Activated CD4-positive, alpha-beta T cell treated with anti-CD3 and anti-CD28 coated beads for 36 hours (primary cell): ENCODE results near the gene ZFPL1. TPM values are rescaled to one million over a fixed set of nuclear protein-coding genes. Genes with fewer than 3 reads are reported as not detected.
A peak's percentile ranks its signal among the peaks of the same experiment; 100 is the strongest.

Source experiments
- ATAC-seq: fragments of 200-7000 bp; cut with Tn5 transposase; one replicate; pipeline ENCODE4 v1.10.0; 2021; ENCODE audit warnings: mild to moderate bottlenecking, moderate library complexity
- CTCF ChIA-PET: fragments of 350-600 bp; sonication (Branson Sonifier 250); formaldehyde crosslinking; loops from one replicate; lab custom pipeline; 2021; ENCODE audit warnings: antibody characterized with exemption; lab: Charles Lee
- POLR2A ChIA-PET: fragments of 350-600 bp; sonication (Branson Sonifier 250); formaldehyde crosslinking; loops from one replicate; lab custom pipeline; 2021; ENCODE audit warnings: antibody characterized with exemption, inconsistent platforms; lab: Charles Lee
- DNase-seq: peaks from one replicate; pipeline ENCODE4 v3.0.0-alpha.2; 2020
- H3K27ac Mint-ChIP-seq: one replicate; pipeline ENCODE4 v1.8.0; 2021; ENCODE audit warnings: mixed read lengths
- H3K27me3 Mint-ChIP-seq: one replicate; pipeline ENCODE4 v1.8.0; 2021; ENCODE audit warnings: mixed read lengths
- H3K36me3 Mint-ChIP-seq: one replicate; pipeline ENCODE4 v1.8.0; 2021; ENCODE audit warnings: low read depth, mixed read lengths
- H3K4me1 Mint-ChIP-seq: one replicate; pipeline ENCODE4 v1.8.0; 2021; ENCODE audit warnings: mixed read lengths
- H3K4me3 Mint-ChIP-seq: one replicate; pipeline ENCODE4 v1.8.0; 2021; ENCODE audit warnings: mild to moderate bottlenecking, moderate library complexity, mixed read lengths
- H3K9me3 Mint-ChIP-seq: one replicate; pipeline ENCODE4 v1.8.0; 2021; ENCODE audit warnings: low read depth, mixed read lengths
- intact Hi-C, 2 experiments: fragments of 100-400 bp; cut with DNase I in 1 of 2; cut with micrococcal nuclease in 1 of 2; formaldehyde crosslinking; loops; one replicate each; pipeline versions ENCODE4 v1.14.2 to v1.15.1; 2022 to 2024; cut with DNase I, micrococcal nuclease
- total RNA-seq, 2 experiments: library from RNA; stranded (reverse); gene quantifications; one replicate each; pipeline ENCODE4 v1.2.3, GENCODE V29; 2021

The ZFPL1 gene
- total RNA-seq, 2 experiments from 2014 or later, result 24.2 to 31.8 TPM

DNA sequence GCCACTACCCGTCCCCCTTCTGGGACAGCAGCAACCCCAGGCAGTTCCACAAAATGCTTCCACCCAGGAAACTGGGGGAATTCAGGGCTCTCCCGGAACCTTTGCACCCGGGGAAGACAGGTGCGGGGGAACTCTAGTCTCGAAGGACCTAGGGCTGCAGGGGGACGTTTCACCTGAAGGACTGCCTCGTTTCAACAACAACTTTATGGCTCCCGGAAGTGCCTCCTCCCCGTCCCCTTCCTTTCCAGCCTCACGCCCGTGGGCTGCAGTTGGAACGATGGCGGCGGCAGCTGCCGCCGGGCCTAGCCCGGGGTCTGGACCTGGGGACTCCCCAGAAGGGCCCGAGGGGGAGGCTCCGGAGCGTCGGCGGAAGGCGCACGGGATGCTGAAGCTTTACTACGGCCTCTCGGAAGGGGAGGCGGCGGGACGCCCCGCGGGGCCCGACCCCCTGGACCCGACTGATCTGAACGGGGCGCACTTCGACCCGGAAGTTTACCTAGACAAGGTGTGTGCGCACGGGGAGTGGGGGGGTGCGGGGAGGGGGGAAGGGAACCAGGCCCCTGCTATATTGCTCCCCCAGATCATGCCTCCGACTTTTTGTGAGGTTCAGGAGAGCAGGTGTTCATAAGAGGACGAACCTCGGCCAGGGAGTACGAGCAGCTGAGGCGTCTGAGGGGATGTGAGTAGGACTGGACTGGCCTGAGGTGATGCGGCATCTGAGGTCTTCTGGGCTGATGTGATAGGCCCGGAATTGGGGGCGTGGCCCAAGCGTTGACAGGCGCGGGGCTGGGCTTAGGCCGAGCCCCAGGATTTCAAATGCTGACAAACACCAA is 12.2 kb downstream of the ZFPL1 start, which contains the start of gene VPS51:
VPS51 (plus strand) TSS at position 241 of the 833 bp plus-strand sequence; CDS start at position 278, 37 bp downstream.
- Mint-ChIP-seq H3K27me3 (no peaks in the 10 kb centered on the region), H3K27ac (peak within 1 kb of the TSS; percentile 94), H3K36me3 (peaks cover 4% of the 10 kb centered on the region), H3K4me1 (peaks cover 12% of the 10 kb centered on the region), H3K4me3 (peak within 1 kb of the TSS; percentile 92), H3K9me3 (no peaks in the 10 kb centered on the region)
- intact Hi-C loops, result loop anchor here (1.0 kb wide), 11 partner anchors 12 to 317 kb away; partner anchors contain the start of genes CDCA5 (in 2 of the 2), SYVN1 (in 2 of the 2), TM7SF2 (in 2 of the 2) and ZFPL1 (in 2 of the 2)
- ChIA-PET POLR2A (interaction anchor here (0.7 to 1.1 kb wide), 3 partner anchors 13 to 38 kb away, joined by 3 to 4 read pairs (median 3); partner anchors contain the start of gene SYVN1), CTCF (interaction anchor here (0.9 to 7.5 kb wide), 3 partner anchors 13 to 70 kb away, joined by 3 to 56 read pairs (median 3); partner anchors contain the start of gene TM7SF2)
- ATAC-seq, result peak; percentile 98
- peak; percentile 93 for DNase-seq

DNA sequence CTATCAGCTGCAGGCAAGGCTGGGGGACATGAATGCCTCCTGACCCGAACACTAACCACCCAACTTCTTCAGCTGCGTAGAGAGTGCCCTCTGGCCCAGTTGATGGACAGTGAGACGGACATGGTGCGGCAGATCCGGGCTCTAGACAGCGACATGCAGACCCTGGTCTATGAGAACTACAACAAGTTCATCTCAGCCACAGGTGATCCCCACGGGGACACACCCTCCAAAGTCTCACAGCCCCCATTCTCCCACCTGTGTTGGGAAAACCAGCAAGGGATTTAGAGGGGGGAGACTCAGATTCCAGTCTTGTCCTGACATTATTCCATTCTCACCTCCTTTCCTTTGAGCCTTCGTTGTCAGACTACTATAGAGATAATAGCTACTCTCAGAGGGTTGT is 12.9 kb downstream of the ZFPL1 start:
- ATAC-seq, result no peak
- Mint-ChIP-seq H3K36me3 (peaks cover 4% of the 10 kb centered on the region), H3K4me1 (peaks cover 12% of the 10 kb centered on the region), H3K27ac (peak overlapping the region; percentile 25), H3K9me3 (no peaks in the 10 kb centered on the region), H3K27me3 (no peaks in the 10 kb centered on the region), H3K4me3 (peak overlapping the region; percentile 92)
- no peak for DNase-seq
- ChIA-PET POLR2A (interaction anchor here (0.7 to 1.1 kb wide), 3 partner anchors 13 to 38 kb away, joined by 3 to 4 read pairs (median 3); partner anchors contain the start of gene SYVN1), CTCF (interaction anchor here (0.9 to 7.5 kb wide), 3 partner anchors 14 to 71 kb away, joined by 3 to 56 read pairs (median 3); partner anchors contain the start of gene TM7SF2)
- intact Hi-C loops, result loop anchor here (1.0 kb wide), 11 partner anchors 13 to 318 kb away; partner anchors contain the start of genes CDCA5 (in 2 of the 2), SYVN1 (in 2 of the 2), TM7SF2 (in 2 of the 2) and ZFPL1 (in 2 of the 2)

GRCh38 chr11:65100674-65101350 is 16.8 kb downstream of the ZFPL1 start:
- H3K9me3 Mint-ChIP-seq, result no peaks in the 10 kb centered on the region
- H3K27ac Mint-ChIP-seq, result no peak overlapping the region
- H3K27me3 Mint-ChIP-seq, result no peaks in the 10 kb centered on the region
- ATAC-seq (no peak), DNase-seq (no peak)
- H3K36me3 Mint-ChIP-seq, result peaks cover 7% of the 10 kb centered on the region
- intact Hi-C loops, result no loop called here
- H3K4me1 Mint-ChIP-seq, result peaks cover 11% of the 10 kb centered on the region
- no peak overlapping the region for H3K4me3 Mint-ChIP-seq
- POLR2A ChIA-PET, result no interaction called here
- CTCF ChIA-PET, result interaction anchor here (0.6 to 7.5 kb wide), 6 partner anchors 10 to 25 kb away, joined by 3 to 56 read pairs (median 4); partner anchors contain the start of genes TM7SF2 and ZNHIT2

DNA sequence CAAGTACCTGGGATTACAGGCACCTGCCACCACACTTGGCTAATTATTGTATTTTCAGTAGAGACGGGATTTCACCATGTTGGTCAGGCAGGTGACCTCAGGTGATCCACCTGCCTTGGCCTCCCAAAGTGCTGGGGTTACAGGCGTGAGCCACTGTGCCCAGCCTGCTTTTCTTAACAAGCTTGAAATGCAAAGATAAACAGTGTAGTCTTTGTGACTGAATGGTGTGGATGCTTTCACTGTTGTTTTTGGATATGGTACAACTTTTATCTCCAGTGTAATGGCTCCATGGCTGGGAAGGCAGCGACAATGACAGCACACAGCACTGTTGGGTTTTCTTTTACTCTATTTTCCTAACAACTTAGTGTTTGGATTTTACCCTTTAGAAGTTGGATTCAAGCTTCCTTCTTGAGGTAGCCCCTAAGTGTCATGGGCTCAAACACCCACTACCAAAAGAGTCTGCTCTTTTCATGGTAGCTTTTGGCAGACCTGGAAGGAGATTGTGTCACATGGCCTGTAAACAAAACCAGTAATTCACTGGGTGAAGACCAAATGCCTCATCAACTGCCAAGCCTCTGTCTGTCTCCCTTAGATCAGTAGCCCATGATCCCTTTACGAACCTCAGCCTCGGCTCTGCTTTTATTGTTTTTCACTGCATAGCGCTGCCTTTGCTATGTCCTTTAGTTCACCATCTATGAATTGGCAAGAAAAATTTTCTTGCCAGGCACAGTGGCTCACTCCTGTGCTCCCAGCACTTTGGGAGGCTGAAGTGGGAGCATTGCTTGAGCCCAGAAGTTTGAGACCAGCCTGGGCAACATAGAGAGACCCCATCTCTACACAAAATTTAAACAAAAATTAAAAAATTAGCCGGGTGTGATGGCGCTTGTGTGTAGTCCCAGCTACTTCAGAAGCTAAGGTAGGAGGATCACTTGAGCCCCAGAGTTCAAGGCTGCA is 18.4 kb downstream of the ZFPL1 start:
- ATAC-seq, result no peak
- DNase-seq, result no peak
- H3K4me3 Mint-ChIP-seq, result no peak overlapping the region
- CTCF ChIA-PET, result interaction anchor here (0.6 to 2.0 kb wide), 4 partner anchors 8 to 311 kb away, joined by 3 to 5 read pairs (median 4); no protein-coding TSS in a partner anchor
- no peak overlapping the region for H3K27ac Mint-ChIP-seq
- no peaks in the 10 kb centered on the region for H3K27me3 Mint-ChIP-seq
- intact Hi-C loops, result no loop called here
- no peaks in the 10 kb centered on the region for H3K9me3 Mint-ChIP-seq
- H3K4me1 Mint-ChIP-seq, result peaks cover 14% of the 10 kb centered on the region
- POLR2A ChIA-PET, result interaction anchor here (0.5 to 0.7 kb wide), 2 partner anchors 11 to 517 kb away, joined by 3 read pairs; no protein-coding TSS in a partner anchor
- peaks cover 11% of the 10 kb centered on the region for H3K36me3 Mint-ChIP-seq

- Mint-ChIP-seq H3K4me1 (peaks cover 10% of the 10 kb centered on the region), H3K36me3 (peaks cover 7% of the 10 kb centered on the region), H3K27ac (no peak overlapping the region), H3K27me3 (no peaks in the 10 kb centered on the region), H3K9me3 (no peaks in the 10 kb centered on the region), H3K4me3 (no peak overlapping the region)
- ChIA-PET CTCF (interaction anchor here (0.7 to 1.4 kb wide), 2 partner anchors 9 to 10 kb away, joined by 4 read pairs; no protein-coding TSS in a partner anchor), POLR2A (interaction anchor here (0.7 kb wide), 2 partner anchors 9 to 28 kb away, joined by 3 to 4 read pairs; no protein-coding TSS in a partner anchor)
- intact Hi-C loops, result no loop called here
- no peak for ATAC-seq
- DNase-seq, result no peak
These were observed 19.5 kb downstream of the ZFPL1 start for GRCh38 chr11:65103476-65103875.

- peaks cover 7% of the 10 kb centered on the region for H3K36me3 Mint-ChIP-seq
- ATAC-seq (no peak), DNase-seq (no peak)
- peak overlapping the region; percentile 2 for H3K27ac Mint-ChIP-seq
- H3K4me3 Mint-ChIP-seq, result no peak overlapping the region
- CTCF ChIA-PET, result interaction anchor here (0.6 to 1.4 kb wide), 3 partner anchors 8 to 31 kb away, joined by 3 to 4 read pairs (median 3); no protein-coding TSS in a partner anchor
- POLR2A ChIA-PET, result no interaction called here
- no peaks in the 10 kb centered on the region for H3K27me3 Mint-ChIP-seq
- H3K9me3 Mint-ChIP-seq, result no peaks in the 10 kb centered on the region
- peaks cover 7% of the 10 kb centered on the region for H3K4me1 Mint-ChIP-seq
- intact Hi-C loops, result no loop called here
These were observed 20.6 kb downstream of the ZFPL1 start for GRCh38 chr11:65104628-65105027.

- Mint-ChIP-seq H3K4me1 (peaks cover 27% of the 10 kb centered on the region), H3K9me3 (no peaks in the 10 kb centered on the region), H3K4me3 (no peak overlapping the region), H3K27me3 (no peaks in the 10 kb centered on the region), H3K36me3 (peaks cover 7% of the 10 kb centered on the region), H3K27ac (no peak overlapping the region)
- POLR2A ChIA-PET, result no interaction called here
- no peak for DNase-seq
- CTCF ChIA-PET, result interaction anchor here (1.3 kb wide), 1 partner anchor 8 kb away, joined by 4 read pairs; no protein-coding TSS in a partner anchor
- intact Hi-C loops, result no loop called here
- no peak for ATAC-seq
These were observed 23.1 kb downstream of the ZFPL1 start for GRCh38 chr11:65107078-65107477.

DNA sequence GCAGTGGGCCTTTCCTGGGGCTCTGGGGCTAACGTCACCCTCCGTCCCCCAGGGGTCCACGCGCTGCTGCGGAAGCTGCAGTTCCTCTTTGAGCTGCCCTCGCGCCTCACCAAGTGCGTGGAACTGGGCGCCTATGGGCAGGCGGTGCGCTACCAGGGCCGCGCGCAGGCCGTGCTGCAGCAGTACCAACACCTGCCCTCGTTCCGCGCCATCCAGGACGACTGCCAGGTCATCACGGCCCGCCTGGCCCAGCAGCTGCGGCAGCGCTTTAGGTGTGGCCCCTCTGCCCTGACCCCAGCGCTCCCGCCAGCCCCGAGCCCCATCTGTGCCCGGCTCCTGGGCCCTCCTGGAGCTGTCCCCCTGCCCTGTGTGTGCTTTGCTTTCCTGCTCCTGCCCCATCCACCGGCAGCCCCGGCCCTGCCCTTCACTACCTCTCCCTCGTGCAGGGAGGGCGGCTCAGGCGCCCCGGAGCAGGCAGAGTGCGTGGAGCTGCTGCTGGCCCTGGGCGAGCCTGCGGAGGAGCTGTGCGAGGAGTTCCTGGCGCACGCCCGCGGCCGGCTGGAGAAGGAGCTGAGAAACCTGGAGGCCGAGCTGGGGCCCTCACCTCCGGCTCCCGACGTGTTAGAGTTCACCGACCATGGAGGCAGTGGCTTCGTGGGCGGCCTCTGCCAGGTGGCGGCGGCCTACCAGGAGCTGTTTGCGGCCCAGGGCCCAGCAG is 23.9 kb downstream of the ZFPL1 start:
- peaks cover 28% of the 10 kb centered on the region for H3K4me1 Mint-ChIP-seq
- H3K27me3 Mint-ChIP-seq, result no peaks in the 10 kb centered on the region
- ChIA-PET CTCF (interaction anchor here (0.6 to 2.0 kb wide), 4 partner anchors 9 to 208 kb away, joined by 3 to 6 read pairs (median 4); partner anchors contain the start of gene ZNHIT2), POLR2A (interaction anchor here (0.9 kb wide), 1 partner anchor 14 kb away, joined by 3 read pairs; the partner anchor contains the start of genes FAU and MRPL49)
- peaks cover 7% of the 10 kb centered on the region for H3K36me3 Mint-ChIP-seq
- no peak for DNase-seq
- intact Hi-C loops, result no loop called here
- H3K4me3 Mint-ChIP-seq, result no peak overlapping the region
- H3K9me3 Mint-ChIP-seq, result no peaks in the 10 kb centered on the region
- no peak for ATAC-seq
- H3K27ac Mint-ChIP-seq, result no peak overlapping the region

DNA sequence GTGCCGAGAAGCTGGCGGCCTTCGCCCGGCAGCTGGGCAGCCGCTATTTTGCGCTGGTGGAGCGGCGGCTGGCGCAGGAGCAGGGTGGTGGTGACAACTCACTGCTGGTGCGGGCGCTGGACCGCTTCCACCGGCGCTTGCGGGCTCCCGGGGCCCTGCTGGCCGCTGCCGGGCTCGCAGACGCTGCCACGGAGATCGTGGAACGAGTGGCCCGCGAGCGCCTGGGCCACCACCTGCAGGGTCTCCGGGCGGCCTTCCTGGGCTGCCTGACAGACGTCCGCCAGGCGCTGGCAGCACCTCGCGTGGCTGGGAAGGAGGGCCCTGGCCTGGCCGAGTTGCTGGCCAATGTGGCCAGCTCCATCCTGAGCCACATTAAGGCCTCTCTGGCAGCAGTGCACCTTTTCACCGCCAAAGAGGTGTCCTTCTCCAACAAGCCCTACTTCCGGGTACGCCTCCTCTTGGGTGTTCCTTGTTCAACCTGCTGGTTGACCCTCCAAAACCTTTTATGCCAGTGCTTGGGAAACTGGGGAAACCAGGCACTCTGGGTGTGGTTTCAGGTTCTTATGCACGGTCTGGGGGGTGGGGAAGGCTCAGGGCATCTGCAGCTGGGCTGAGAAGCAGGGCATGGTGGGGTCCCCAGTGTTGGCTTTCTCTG is 24.6 kb downstream of the ZFPL1 start:
- no peak overlapping the region for H3K4me3 Mint-ChIP-seq
- no peaks in the 10 kb centered on the region for H3K27me3 Mint-ChIP-seq
- H3K9me3 Mint-ChIP-seq, result no peaks in the 10 kb centered on the region
- intact Hi-C loops, result no loop called here
- peaks cover 34% of the 10 kb centered on the region for H3K4me1 Mint-ChIP-seq
- no peak overlapping the region for H3K27ac Mint-ChIP-seq
- DNase-seq (no peak), ATAC-seq (no peak)
- POLR2A ChIA-PET, result interaction anchor here (0.9 to 1.4 kb wide), 3 partner anchors 9 to 13 kb away, joined by 3 to 7 read pairs (median 3); partner anchors contain the start of genes FAU and MRPL49
- CTCF ChIA-PET, result interaction anchor here (0.7 to 2.0 kb wide), 3 partner anchors 9 to 208 kb away, joined by 3 to 6 read pairs (median 4); partner anchors contain the start of gene ZNHIT2
- peaks cover 7% of the 10 kb centered on the region for H3K36me3 Mint-ChIP-seq
